ENCODE data around the gene TGFBR2.

DNA sequence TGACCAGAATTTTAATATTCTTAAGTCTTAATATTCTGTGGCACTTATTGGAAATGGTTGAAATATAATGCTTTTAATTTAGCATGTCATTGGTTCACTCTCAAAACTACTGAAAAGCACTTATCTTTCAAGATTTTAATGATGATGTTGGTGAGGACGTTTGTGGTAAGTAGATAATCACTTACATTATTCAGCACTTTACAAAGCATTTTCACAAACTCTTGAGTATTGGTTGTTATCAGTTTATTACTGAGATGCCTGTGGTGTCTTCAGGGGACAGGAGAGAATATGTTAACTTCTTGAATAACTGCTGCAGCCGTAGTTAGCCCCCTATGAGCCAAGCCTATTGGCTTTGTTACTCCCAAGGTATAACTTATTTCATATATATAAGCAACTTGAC, 15.2 kb downstream of the TGFBR2 start:
- TF ChIP-seq, protein P1, sequence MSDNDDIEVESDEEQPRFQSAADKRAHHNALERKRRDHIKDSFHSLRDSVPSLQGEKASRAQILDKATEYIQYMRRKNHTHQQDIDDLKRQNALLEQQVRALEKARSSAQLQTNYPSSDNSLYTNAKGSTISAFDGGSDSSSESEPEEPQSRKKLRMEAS (IDR thresholded peaks at IDR 0.05) = no peak
- no peak for TF ChIP-seq REST (IDR thresholded peaks at IDR 0.05)
- no peak for TF ChIP-seq CTCF (IDR thresholded peaks at IDR 0.05; ENCODE audit: low read depth, low read length, missing input control)
- TF ChIP-seq JUND (IDR thresholded peaks at IDR 0.05) = no peak
- TF ChIP-seq TAF1 (conservative IDR thresholded peaks at IDR 0.05) = no peak
- TF ChIP-seq RAD21 (IDR thresholded peaks at IDR 0.05) = no peak
- TF ChIP-seq SP1 (IDR thresholded peaks at IDR 0.05) = no peak
- TF ChIP-seq, protein P2, sequence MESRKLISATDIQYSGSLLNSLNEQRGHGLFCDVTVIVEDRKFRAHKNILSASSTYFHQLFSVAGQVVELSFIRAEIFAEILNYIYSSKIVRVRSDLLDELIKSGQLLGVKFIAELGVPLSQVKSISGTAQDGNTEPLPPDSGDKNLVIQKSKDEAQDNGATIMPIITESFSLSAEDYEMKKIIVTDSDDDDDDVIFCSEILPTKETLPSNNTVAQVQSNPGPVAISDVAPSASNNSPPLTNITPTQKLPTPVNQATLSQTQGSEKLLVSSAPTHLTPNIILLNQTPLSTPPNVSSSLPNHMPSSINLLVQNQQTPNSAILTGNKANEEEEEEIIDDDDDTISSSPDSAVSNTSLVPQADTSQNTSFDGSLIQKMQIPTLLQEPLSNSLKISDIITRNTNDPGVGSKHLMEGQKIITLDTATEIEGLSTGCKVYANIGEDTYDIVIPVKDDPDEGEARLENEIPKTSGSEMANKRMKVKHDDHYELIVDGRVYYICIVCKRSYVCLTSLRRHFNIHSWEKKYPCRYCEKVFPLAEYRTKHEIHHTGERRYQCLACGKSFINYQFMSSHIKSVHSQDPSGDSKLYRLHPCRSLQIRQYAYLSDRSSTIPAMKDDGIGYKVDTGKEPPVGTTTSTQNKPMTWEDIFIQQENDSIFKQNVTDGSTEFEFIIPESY (IDR thresholded peaks at IDR 0.05) = no peak
- no peak for TF ChIP-seq HNF4G (IDR thresholded peaks at IDR 0.05)
- no peak for TF ChIP-seq YY1 (IDR thresholded peaks at IDR 0.05)
